Fibroblast of the aortic adventitia (primary cell): Measurements from ENCODE around the gene PIK3CG. TPM values are rescaled to one million over a fixed set of nuclear protein-coding genes. Genes with fewer than 3 reads are reported as not detected.
"Not testable (repeated sequence)": the region's sequence is repeated elsewhere in the genome, so short reads cannot be mapped to it uniquely, and the experiment has no call there.

ENCODE experiments used
- DNase-seq: peaks from one replicate; pipeline ENCODE4 v3.0.0-alpha.2; 2010; ENCODE audit warnings: low read depth
- H3K4me3 ChIP-seq: 2 replicates; pipeline ENCODE4 v1.5.1; 2011; ENCODE audit warnings: low read depth, mild to moderate bottlenecking, control low read depth, low read length, moderate library complexity
- total RNA-seq: library from RNA; depleted of rRNA; stranded (reverse); fragments of >200 nt; gene quantifications from 2 replicates; pipeline ENCODE4 v1.2.3, GENCODE V29; 2012; ENCODE audit warnings: low replicate concordance
- TF ChIP-seq, protein P1 (sequence below): IDR thresholded peaks from 2 replicates; pipeline ENCODE4 v1.5.1; 2011; ENCODE audit warnings: mild to moderate bottlenecking, low read length, control low read depth, inconsistent platforms; ENCODE audit not compliant: insufficient read depth

The PIK3CG gene
- total RNA-seq, 1 donor = not detected

DNA sequence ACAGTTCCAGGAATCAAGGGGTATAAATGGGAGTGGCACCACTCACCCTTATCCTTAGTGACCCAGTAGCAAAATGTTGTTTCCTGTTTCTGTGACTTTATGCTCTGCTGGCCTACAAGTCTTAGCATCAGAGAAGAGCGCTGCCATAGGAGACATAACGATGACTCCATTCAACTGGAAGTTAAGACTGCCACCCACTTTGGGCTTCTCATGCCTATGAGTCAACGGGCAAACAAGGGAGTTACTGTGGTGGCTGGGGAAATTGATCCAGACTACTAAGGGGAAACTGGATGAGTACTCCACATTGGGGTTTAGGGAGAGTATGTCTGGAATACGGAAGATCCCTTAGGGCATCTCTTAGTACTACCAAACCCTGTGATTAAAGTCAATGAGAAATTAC is 40.6 kb upstream of the PIK3CG start:
- TF ChIP-seq, protein P1, sequence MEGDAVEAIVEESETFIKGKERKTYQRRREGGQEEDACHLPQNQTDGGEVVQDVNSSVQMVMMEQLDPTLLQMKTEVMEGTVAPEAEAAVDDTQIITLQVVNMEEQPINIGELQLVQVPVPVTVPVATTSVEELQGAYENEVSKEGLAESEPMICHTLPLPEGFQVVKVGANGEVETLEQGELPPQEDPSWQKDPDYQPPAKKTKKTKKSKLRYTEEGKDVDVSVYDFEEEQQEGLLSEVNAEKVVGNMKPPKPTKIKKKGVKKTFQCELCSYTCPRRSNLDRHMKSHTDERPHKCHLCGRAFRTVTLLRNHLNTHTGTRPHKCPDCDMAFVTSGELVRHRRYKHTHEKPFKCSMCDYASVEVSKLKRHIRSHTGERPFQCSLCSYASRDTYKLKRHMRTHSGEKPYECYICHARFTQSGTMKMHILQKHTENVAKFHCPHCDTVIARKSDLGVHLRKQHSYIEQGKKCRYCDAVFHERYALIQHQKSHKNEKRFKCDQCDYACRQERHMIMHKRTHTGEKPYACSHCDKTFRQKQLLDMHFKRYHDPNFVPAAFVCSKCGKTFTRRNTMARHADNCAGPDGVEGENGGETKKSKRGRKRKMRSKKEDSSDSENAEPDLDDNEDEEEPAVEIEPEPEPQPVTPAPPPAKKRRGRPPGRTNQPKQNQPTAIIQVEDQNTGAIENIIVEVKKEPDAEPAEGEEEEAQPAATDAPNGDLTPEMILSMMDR = no peak
- no peak overlapping the region for H3K4me3 ChIP-seq
- DNase-seq = no peak

DNA sequence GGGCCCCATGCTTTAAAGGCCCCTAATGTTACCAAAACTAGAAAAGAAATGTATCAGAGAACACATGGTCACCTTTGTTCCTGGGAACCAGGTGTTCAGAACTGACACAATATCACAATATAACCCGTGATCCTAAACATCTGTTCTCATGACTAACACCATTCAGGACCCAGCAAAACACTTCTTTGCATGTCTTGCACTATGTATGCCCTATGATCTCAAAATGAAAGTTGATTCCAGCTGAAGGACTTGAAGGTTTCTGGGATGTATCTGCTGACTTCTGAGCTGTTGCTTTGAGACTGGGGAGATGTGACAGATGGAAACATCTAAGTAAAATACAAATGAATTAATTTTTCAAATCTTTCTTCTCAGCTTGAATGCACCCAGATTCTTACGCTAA is 37.5 kb upstream of the PIK3CG start:
- no peak for DNase-seq
- TF ChIP-seq, protein P1 = no peak
- H3K4me3 ChIP-seq = no peak overlapping the region

DNA sequence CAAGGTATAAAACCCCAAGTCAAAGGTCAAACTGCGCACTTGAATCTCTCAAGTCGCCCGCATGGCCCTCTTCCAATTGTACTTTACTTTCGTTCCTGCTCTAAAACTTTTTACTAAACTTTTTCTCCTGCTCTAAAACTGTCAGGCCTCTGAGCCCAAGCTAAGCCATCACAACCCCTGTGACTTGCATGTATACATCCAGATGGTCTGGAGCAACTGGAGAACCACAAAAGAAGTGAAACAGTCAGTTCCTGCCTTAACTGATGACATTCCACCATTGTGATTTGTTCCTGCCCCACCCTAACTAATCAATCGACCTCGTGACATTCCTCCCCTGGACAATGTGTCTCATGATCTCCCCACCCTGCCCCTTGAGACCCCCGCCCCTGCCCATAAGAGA is 35.6 kb upstream of the PIK3CG start:
- DNase-seq = no peak
- no peak overlapping the region for H3K4me3 ChIP-seq
- TF ChIP-seq, protein P1 = no peak

DNA sequence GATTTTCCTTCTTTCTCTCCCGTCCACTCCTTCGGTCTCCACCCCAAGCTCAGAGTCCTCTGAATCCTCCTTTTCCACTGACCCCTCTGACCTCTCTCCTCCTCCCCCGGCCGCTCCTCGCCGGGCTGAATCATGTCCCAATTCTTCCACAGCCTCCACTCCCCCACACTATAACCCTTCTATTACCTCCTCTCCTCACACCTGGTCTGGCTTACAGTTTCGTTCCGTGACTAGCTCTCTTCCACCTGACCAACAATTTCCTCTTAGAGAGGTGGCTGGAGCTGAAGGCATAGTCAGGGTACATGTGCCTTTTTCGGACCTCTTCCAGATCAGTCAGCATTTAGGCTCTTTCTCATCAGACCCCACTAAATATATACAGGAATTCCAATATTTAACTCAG is 34.2 kb upstream of the PIK3CG start:
- DNase-seq, H3K4me3 ChIP-seq: not testable (repeated sequence)

DNA sequence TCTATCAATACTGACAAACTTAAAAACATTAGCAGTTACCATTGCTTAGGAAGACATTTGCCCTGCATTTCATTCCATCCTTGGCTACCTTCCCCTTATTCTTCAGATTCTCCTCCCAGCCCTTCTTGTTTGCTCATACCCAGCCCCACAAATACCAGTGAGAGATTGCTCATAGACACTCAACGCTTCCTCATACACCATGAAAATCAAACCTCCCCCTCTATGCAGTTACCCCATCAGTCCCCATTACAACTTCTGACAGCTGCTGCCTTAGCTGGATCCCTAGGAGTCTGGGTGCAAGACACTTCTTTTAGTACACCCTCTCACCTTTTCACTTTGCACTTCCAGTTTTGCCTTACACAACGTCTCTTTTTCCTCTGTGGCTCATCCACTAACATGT is 28.3 kb upstream of the PIK3CG start:
- H3K4me3 ChIP-seq = no peak overlapping the region
- TF ChIP-seq, protein P1 = no peak
- DNase-seq = no peak

DNA sequence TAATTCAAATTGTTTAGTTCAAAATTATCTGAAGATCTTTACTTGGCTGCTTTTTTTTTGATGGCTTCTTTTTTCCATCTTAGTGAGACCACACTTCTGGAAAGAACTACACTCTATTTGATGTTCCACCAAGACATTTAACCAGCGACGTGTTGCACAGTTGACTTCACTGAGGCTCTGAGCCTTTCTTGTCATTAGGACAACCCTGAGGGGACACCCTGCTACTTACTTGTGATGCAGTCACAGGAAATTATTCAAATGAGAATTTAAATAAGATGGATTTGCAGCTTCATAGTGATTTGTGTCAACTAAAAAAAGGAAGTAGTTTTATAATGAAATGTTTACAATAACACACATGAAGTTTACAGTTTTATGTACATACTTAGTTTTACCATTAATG is 25.6 kb upstream of the PIK3CG start:
- TF ChIP-seq, protein P1 = no peak
- no peak overlapping the region for H3K4me3 ChIP-seq
- DNase-seq = no peak

DNA sequence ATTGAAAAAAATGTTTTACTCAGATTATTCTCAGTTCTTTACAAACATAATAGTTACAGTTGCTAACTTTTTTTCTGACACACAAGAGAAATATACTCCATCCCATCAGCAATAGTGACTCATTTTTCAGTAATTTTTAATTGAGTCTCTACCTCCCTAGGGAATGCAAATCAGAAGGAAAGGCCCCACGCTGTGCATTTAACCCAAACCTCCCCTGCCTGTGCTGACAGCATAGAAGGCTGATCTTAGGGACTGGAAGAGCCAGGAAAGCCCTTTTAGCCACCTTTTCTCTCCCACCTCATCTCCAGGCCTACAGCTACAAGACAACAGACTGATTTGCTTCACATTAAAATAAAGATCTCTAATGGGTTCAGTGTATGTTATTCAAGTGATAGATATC is 24.7 kb upstream of the PIK3CG start:
- DNase-seq = peak; percentile 64

More for the DNA sequence above, 24.7 kb upstream of the PIK3CG start:
- no peak overlapping the region for H3K4me3 ChIP-seq
- TF ChIP-seq, protein P1 = no peak
